HepG2 (cell line): ENCODE measurements around the gene MRPS7. TPM values are rescaled to one million over a fixed set of nuclear protein-coding genes. Genes with fewer than 3 reads are reported as not detected.

Experiments used
- AHR ChIP-seq: IDR thresholded peaks from 2 replicates; pipeline ENCODE4 v1.6.1; 2018; ENCODE audit warnings: missing genetic modification reagents, missing compliant biosample characterization
- DZIP1 ChIP-seq: sonication (generic); formaldehyde crosslinking; IDR thresholded peaks from 2 replicates; pipeline ENCODE4 v1.5.0; 2020; ENCODE audit warnings: mild to moderate bottlenecking, missing genetic modification reagents
- GABPA ChIP-seq, 2 experiments: IDR thresholded peaks; 2 replicates each; pipeline ENCODE4 v1.6.1; 2011 to 2016; ENCODE audit warnings: low read depth in 2 of 2, low read length in 1 of 2, missing biosample characterization in 1 of 2, missing genetic modification characterization in 1 of 2
- LCORL ChIP-seq, 2 experiments: fragments of 450-650 bp in 1 of 2; sonication (generic) in 1 of 2; formaldehyde crosslinking in 1 of 2; IDR thresholded peaks; 2 replicates each; pipeline versions ENCODE4 v1.5.0 to v1.6.1; 2017 to 2020; ENCODE audit warnings: antibody characterized with exemption in 1 of 2, missing genetic modification reagents in 1 of 2
- MIXL1 ChIP-seq: IDR thresholded peaks from 2 replicates; pipeline ENCODE4 v1.6.1; 2016
- RBM22 ChIP-seq: fragments of 200-400 bp; formaldehyde crosslinking; optimal IDR thresholded peaks from 2 replicates; pipeline ENCODE3; 2017; ENCODE audit warnings: mild to moderate bottlenecking, low read length, moderate library complexity
- SIN3A ChIP-seq: IDR thresholded peaks from 2 replicates; pipeline ENCODE4 v1.6.1; 2011; ENCODE audit warnings: low read depth, mild to moderate bottlenecking, control low read depth, low read length, borderline replicate concordance
- ZBTB37 ChIP-seq: sonication (generic); formaldehyde crosslinking; IDR thresholded peaks from 2 replicates; pipeline ENCODE4 v1.4.0; 2020; ENCODE audit warnings: mild to moderate bottlenecking, missing genetic modification reagents
- ZNF274 ChIP-seq: sonication (generic); formaldehyde crosslinking; IDR thresholded peaks from 2 replicates; pipeline ENCODE4 v1.5.1; 2020; ENCODE audit warnings: mild to moderate bottlenecking, missing genetic modification reagents
- ZNF296 ChIP-seq: sonication (generic); formaldehyde crosslinking; conservative IDR thresholded peaks from 2 replicates; pipeline ENCODE4 v1.5.0; 2020; ENCODE audit warnings: mild to moderate bottlenecking, missing genetic modification reagents
- ZNF30 ChIP-seq: sonication (generic); formaldehyde crosslinking; IDR thresholded peaks from 2 replicates; pipeline ENCODE4 v1.5.0; 2020; ENCODE audit warnings: mild to moderate bottlenecking, missing genetic modification reagents
- ZNF367 ChIP-seq: sonication (generic); formaldehyde crosslinking; IDR thresholded peaks from 2 replicates; pipeline ENCODE4 v1.4.0; 2020; ENCODE audit warnings: missing genetic modification reagents, borderline replicate concordance
- ZNF44 ChIP-seq: sonication (generic); formaldehyde crosslinking; IDR thresholded peaks from 2 replicates; pipeline ENCODE4 v1.5.1; 2020; ENCODE audit warnings: mild to moderate bottlenecking, missing genetic modification reagents
- ZNF816 ChIP-seq: sonication (generic); formaldehyde crosslinking; IDR thresholded peaks from 2 replicates; pipeline ENCODE4 v1.8.0; 2022; ENCODE audit warnings: missing genetic modification reagents, mild to moderate bottlenecking, borderline replicate concordance
- ZNF883 ChIP-seq: sonication (generic); formaldehyde crosslinking; IDR thresholded peaks from 2 replicates; pipeline ENCODE4 v1.5.1; 2020; ENCODE audit warnings: mild to moderate bottlenecking, missing genetic modification reagents; ENCODE audit errors: not compliant biosample characterization
- polyA plus RNA-seq, 8 experiments: library from polyadenylated mRNA; depleted of rRNA in 3 of 8; stranded (reverse) in 7 of 8; unstranded in 1 of 8; fragments of >200 nt; fragmentation: Illumina TruSeq in 4 of 8; extraction: Trizol in 4 of 8; gene quantifications; 2 replicates each; pipeline versions ENCODE4 v1.2.1 to v1.2.3, GENCODE V29; 2011 to 2016; ENCODE audit warnings: low read depth in 4 of 8, missing spikeins in 1 of 8, mixed read lengths in 1 of 8; ENCODE audit not compliant: insufficient read depth in 1 of 8
- total RNA-seq, 5 experiments: library from RNA; depleted of rRNA; stranded (reverse); fragments of >200 nt; fragmentation: Illumina TruSeq; extraction: Trizol; gene quantifications; 2 replicates each; pipeline ENCODE4 v1.2.3, GENCODE V29; 2016; ENCODE audit warnings: low read depth in 1 of 5
- TF ChIP-seq, protein P1 (sequence below): sonication (generic); formaldehyde crosslinking; IDR thresholded peaks from 2 replicates; pipeline ENCODE4 v1.8.0; 2022; ENCODE audit warnings: missing genetic modification reagents, mild to moderate bottlenecking, inconsistent platforms, borderline replicate concordance
- TF ChIP-seq, protein P2 (sequence below): sonication (generic); formaldehyde crosslinking; conservative IDR thresholded peaks from 2 replicates; pipeline ENCODE4 v1.8.0; 2022; ENCODE audit warnings: low read depth, missing genetic modification reagents
- TF ChIP-seq, protein P3 (sequence below): IDR thresholded peaks from 2 replicates; pipeline ENCODE4 v1.4.0; 2020; ENCODE audit warnings: mild to moderate bottlenecking, missing genetic modification reagents

MRPS7 gene
- total and polyA plus RNA-seq, 2 of the 13 experiments (the other 11 are each of a cell fraction or from before 2014, with no cell fraction given) = 97.0 to 162 TPM

- TF ChIP-seq ZNF816 (CRISPR knock-in tag) (no peak), DZIP1 (no peak), ZNF883 (CRISPR knock-in tag) (peak; percentile 42), AHR (0 out of 2 replicates have a peak, but pooled peaks have one; percentile 14), ZNF30 (0 out of 2 replicates have a peak, but pooled peaks have one; percentile 80), MIXL1 (no peak), RBM22 (peak; percentile 67), ZNF274 (CRISPR knock-in tag) (peak; percentile 2; the same call in 1 of the 2 replicates), SIN3A (0 out of 2 replicates have a peak, but pooled peaks have one; percentile 2), GABPA (IDR thresholded peaks at IDR 0.05; ENCODE audit: low read depth, low read length) (no peak), GABPA (CRISPR knock-in tag; IDR thresholded peaks at IDR 0.05; ENCODE audit: low read depth) (no peak), LCORL (IDR thresholded peaks at IDR 0.05) (no peak), LCORL (CRISPR knock-in tag; IDR thresholded peaks at IDR 0.05) (0 out of 2 replicates have a peak, but pooled peaks have one; percentile 7), ZNF367 (CRISPR knock-in tag) (no peak), ZNF296 (CRISPR knock-in tag) (0 out of 2 replicates have a peak, but pooled peaks have one; percentile 53), ZNF44 (CRISPR knock-in tag) (no peak), ZBTB37 (CRISPR knock-in tag) (peak; percentile 44; the same call in 1 of the 2 replicates)
- TF ChIP-seq, protein P1, sequence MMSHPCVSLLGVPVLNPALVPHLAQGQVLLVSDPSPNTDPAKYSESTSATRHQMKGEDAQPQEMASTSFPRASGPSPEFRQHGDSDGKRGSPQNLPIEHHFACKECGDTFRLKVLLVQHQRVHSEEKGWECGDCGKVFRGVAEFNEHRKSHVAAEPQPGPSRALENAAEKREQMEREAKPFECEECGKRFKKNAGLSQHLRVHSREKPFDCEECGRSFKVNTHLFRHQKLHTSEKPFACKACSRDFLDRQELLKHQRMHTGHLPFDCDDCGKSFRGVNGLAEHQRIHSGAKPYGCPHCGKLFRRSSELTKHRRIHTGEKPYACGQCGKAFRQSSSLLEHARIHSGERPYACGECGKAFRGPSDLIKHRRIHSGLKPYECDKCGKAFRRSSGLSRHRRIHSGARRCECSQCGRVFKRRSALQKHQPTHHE (CRISPR knock-in tag) = no peak
- TF ChIP-seq, protein P2, sequence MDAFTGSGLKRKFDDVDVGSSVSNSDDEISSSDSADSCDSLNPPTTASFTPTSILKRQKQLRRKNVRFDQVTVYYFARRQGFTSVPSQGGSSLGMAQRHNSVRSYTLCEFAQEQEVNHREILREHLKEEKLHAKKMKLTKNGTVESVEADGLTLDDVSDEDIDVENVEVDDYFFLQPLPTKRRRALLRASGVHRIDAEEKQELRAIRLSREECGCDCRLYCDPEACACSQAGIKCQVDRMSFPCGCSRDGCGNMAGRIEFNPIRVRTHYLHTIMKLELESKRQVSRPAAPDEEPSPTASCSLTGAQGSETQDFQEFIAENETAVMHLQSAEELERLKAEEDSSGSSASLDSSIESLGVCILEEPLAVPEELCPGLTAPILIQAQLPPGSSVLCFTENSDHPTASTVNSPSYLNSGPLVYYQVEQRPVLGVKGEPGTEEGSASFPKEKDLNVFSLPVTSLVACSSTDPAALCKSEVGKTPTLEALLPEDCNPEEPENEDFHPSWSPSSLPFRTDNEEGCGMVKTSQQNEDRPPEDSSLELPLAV (CRISPR knock-in tag) = no peak
- TF ChIP-seq, protein P3, sequence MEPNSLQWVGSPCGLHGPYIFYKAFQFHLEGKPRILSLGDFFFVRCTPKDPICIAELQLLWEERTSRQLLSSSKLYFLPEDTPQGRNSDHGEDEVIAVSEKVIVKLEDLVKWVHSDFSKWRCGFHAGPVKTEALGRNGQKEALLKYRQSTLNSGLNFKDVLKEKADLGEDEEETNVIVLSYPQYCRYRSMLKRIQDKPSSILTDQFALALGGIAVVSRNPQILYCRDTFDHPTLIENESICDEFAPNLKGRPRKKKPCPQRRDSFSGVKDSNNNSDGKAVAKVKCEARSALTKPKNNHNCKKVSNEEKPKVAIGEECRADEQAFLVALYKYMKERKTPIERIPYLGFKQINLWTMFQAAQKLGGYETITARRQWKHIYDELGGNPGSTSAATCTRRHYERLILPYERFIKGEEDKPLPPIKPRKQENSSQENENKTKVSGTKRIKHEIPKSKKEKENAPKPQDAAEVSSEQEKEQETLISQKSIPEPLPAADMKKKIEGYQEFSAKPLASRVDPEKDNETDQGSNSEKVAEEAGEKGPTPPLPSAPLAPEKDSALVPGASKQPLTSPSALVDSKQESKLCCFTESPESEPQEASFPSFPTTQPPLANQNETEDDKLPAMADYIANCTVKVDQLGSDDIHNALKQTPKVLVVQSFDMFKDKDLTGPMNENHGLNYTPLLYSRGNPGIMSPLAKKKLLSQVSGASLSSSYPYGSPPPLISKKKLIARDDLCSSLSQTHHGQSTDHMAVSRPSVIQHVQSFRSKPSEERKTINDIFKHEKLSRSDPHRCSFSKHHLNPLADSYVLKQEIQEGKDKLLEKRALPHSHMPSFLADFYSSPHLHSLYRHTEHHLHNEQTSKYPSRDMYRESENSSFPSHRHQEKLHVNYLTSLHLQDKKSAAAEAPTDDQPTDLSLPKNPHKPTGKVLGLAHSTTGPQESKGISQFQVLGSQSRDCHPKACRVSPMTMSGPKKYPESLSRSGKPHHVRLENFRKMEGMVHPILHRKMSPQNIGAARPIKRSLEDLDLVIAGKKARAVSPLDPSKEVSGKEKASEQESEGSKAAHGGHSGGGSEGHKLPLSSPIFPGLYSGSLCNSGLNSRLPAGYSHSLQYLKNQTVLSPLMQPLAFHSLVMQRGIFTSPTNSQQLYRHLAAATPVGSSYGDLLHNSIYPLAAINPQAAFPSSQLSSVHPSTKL = 0 out of 2 replicates have a peak, but pooled peaks have one; percentile 1
These were observed 480 bp downstream of the MRPS7 start (continued) for GRCh38 chr17:75262112-75262606.
